NCI-H2107 treated with DMSO at 0.1 percent for 48 hours (cell line): ENCODE results near the gene PRICKLE3.

Experiments used
- DNase-seq: peaks from one replicate; lab custom pipeline; 2025; ENCODE audit not compliant: unreplicated experiment; lab: John Stamatoyannopoulos, UW

The PRICKLE3 gene

GRCh38 chrX:49206543-49206942 lies 20.4 kb upstream of the PRICKLE3 start:
- DNase-seq, result no peak

- no peak for DNase-seq
These were observed 19.3 kb upstream of the PRICKLE3 start for GRCh38 chrX:49205443-49205842.

- no peak for DNase-seq
These were observed 18.5 kb upstream of the PRICKLE3 start for GRCh38 chrX:49204709-49205108.

GRCh38 chrX:49204017-49204416 lies 17.8 kb upstream of the PRICKLE3 start:
- DNase-seq, result no peak

- DNase-seq, result no peak
These were observed 17.4 kb upstream of the PRICKLE3 start for GRCh38 chrX:49203536-49203935.

GRCh38 chrX:49202022-49202421 lies 15.8 kb upstream of the PRICKLE3 start:
- no peak for DNase-seq

- peak; percentile 70 for DNase-seq
These were observed 14.0 kb upstream of the PRICKLE3 start, which contains the start of gene SYP for GRCh38 chrX:49199906-49200771. Gene SYP (minus strand): TSS chrX:49200193. CDS start chrX:49200186, 7 bp downstream.

GRCh38 chrX:49199315-49199595 lies 13.1 kb upstream of the PRICKLE3 start:
- DNase-seq, result no peak

GRCh38 chrX:49198540-49199314 lies 12.6 kb upstream of the PRICKLE3 start:
- no peak for DNase-seq

- no peak for DNase-seq
These were observed 11.4 kb upstream of the PRICKLE3 start for GRCh38 chrX:49197543-49198087.

GRCh38 chrX:49193542-49193964 lies 7.4 kb upstream of the PRICKLE3 start:
- DNase-seq, result no peak

- DNase-seq, result peak; percentile 38
These were observed 6.7 kb upstream of the PRICKLE3 start for GRCh38 chrX:49192722-49193328.

GRCh38 chrX:49191574-49192011 lies 5.4 kb upstream of the PRICKLE3 start:
- no peak for DNase-seq

GRCh38 chrX:49190821-49191573 lies 4.8 kb upstream of the PRICKLE3 start:
- peak; percentile 100 for DNase-seq

GRCh38 chrX:49189606-49190005 lies 3.4 kb upstream of the PRICKLE3 start:
- DNase-seq, result no peak

- DNase-seq, result no peak
These were observed 2.4 kb upstream of the PRICKLE3 start for GRCh38 chrX:49188468-49189076.

- no peak for DNase-seq
These were observed 1.4 kb upstream of the PRICKLE3 start for GRCh38 chrX:49187526-49187925.

- DNase-seq, result no peak
These were observed 838 bp upstream of the PRICKLE3 start for GRCh38 chrX:49187028-49187394.

- peak; percentile 96 for DNase-seq
These were observed 1.6 kb downstream of the PRICKLE3 start for GRCh38 chrX:49184294-49185281.
